T-cell (primary cell): Measurements from ENCODE around the gene CDKN2B-AS1. TPM values are rescaled to one million over a fixed set of nuclear protein-coding genes. Genes with fewer than 3 reads are reported as not detected.
"Not testable (repeated sequence)": the region's sequence is repeated elsewhere in the genome, so short reads cannot be mapped to it uniquely, and the experiment has no call there.

Experiments
- ATAC-seq, 4 experiments: fragments of 200-7000 bp in 3 of 4; fragments of 150-1000 bp in 1 of 4; cut with Tn5 transposase; replicated peaks in 1 of 4; 1 replicate in 3 of 4; 2 replicates in 1 of 4; pipeline ENCODE4 v1.10.0; 2021; ENCODE audit warnings: moderate library complexity in 3 of 4, mild to moderate bottlenecking in 2 of 4, moderate number of reproducible peaks in 1 of 4
- CTCF ChIA-PET, 2 donors: fragments of 300-600 bp; sonication (Branson Sonifier 250); formaldehyde crosslinking; loops; one replicate each; lab custom pipeline; 2022; ENCODE audit warnings: antibody characterized with exemption in 2 of 2; lab: Charles Lee
- POLR2A ChIA-PET, 2 donors: fragments of 300-600 bp; sonication (Branson Sonifier 250); formaldehyde crosslinking; loops; one replicate each; lab custom pipeline; 2022; ENCODE audit warnings: antibody characterized with exemption in 2 of 2; lab: Charles Lee
- DNase-seq, 35 experiments: peaks; one replicate each; pipeline versions ENCODE4 v3.0.0 to v3.0.0-alpha.2; 2013 to 2023
- H3K27ac ChIP-seq: one replicate; pipeline ENCODE4 v1.5.1; 2013; ENCODE audit warnings: low read length
- H3K27me3 ChIP-seq, 2 experiments: replicated peaks in 1 of 2; 1 replicate in 1 of 2; 2 replicates in 1 of 2; pipeline versions ENCODE4 v1.6.1 to v1.7.0; 2013; ENCODE audit warnings: low read length in 1 of 2, mixed read lengths in 1 of 2; ENCODE audit not compliant: control insufficient read depth in 2 of 2, insufficient read depth in 2 of 2; ENCODE audit errors: extremely low read depth in 1 of 2
- H3K36me3 ChIP-seq, 2 donors: 1 replicate in 1 of 2; 2 replicates in 1 of 2; pipeline versions ENCODE4 v1.6.1 to v1.7.0; 2013; ENCODE audit warnings: low read length in 1 of 2; ENCODE audit not compliant: control insufficient read depth in 2 of 2, insufficient read depth in 1 of 2; ENCODE audit errors: extremely low read depth in 1 of 2
- H3K4me1 ChIP-seq, 2 experiments: 1 replicate in 1 of 2; 2 replicates in 1 of 2; pipeline versions ENCODE4 v1.6.1 to v1.7.0; 2013; ENCODE audit warnings: low read length in 2 of 2, mixed read lengths in 1 of 2; ENCODE audit not compliant: insufficient read depth in 2 of 2, control insufficient read depth in 1 of 2; ENCODE audit errors: extremely low read depth in 1 of 2
- H3K4me3 ChIP-seq, 2 donors: 1 replicate in 1 of 2; 2 replicates in 1 of 2; pipeline versions ENCODE4 v1.5.1 to v1.7.0; 2013; ENCODE audit warnings: mild to moderate bottlenecking in 2 of 2, low read length in 1 of 2, moderate library complexity in 1 of 2; ENCODE audit not compliant: control insufficient read depth in 1 of 2; ENCODE audit errors: extremely low read depth in 1 of 2
- H3K9me3 ChIP-seq: 2 replicates; pipeline ENCODE4 v1.7.0; 2013
- H3K27ac Mint-ChIP-seq, 2 donors: one replicate each; pipeline ENCODE4 v1.8.0; 2020 to 2021; ENCODE audit warnings: mild to moderate bottlenecking in 2 of 2, mixed read lengths in 2 of 2
- H3K27me3 Mint-ChIP-seq, 2 donors: one replicate each; pipeline ENCODE4 v1.8.0; 2021 to 2022; ENCODE audit warnings: mixed read lengths in 2 of 2
- H3K36me3 Mint-ChIP-seq: one replicate; pipeline ENCODE4 v1.8.0; 2021; ENCODE audit warnings: mixed read lengths
- H3K4me1 Mint-ChIP-seq, 3 donors: one replicate each; pipeline ENCODE4 v1.8.0; 2020 to 2022; ENCODE audit warnings: mixed read lengths in 3 of 3, mild to moderate bottlenecking in 1 of 3
- H3K4me3 Mint-ChIP-seq, 3 donors: one replicate each; pipeline ENCODE4 v1.8.0; 2020 to 2022; ENCODE audit warnings: mild to moderate bottlenecking in 3 of 3, mixed read lengths in 3 of 3, moderate library complexity in 3 of 3
- H3K9me3 Mint-ChIP-seq, 3 donors: one replicate each; pipeline ENCODE4 v1.8.0; 2020 to 2022; ENCODE audit warnings: mixed read lengths in 3 of 3
- WGBS: methylation state at CpG from one replicate; pipeline ENCODE4 v1.1.5; 2013; ENCODE audit warnings: missing lambda C conversion rate; ENCODE audit not compliant: insufficient coverage; 5-methylcytosine and 5-hydroxymethylcytosine counted together
- total RNA-seq, 35 experiments: library from RNA in 6 of 35; stranded (reverse) in 6 of 35; fragments of 120-200 nt in 1 of 35; gene quantifications; one replicate each; pipeline versions ENCODE4 v1.2.1 to v1.2.4 and lab custom pipeline; 2013 to 2026

CDKN2B-AS1 gene
- total RNA-seq, 5 donors from 2014 or later (not counting 1 experiment from before 2014, with no cell fraction given), result 1.1 to 1.5 (median 1.4) TPM

- Histone ChIP-seq H3K36me3 (no peaks in the 10 kb centered on the region), H3K9me3 (no peaks in the 10 kb centered on the region), H3K4me1 (peaks cover 0 to 28% of the 10 kb centered on the region in 2 experiments), H3K27ac (no peak overlapping the region), H3K27me3 (no peaks in the 10 kb centered on the region), H3K4me3 (no peak overlapping the region)
- Mint-ChIP-seq H3K4me1 (peaks cover 28 to 35% (median 33%) of the 10 kb centered on the region in 3 donors), H3K9me3 (no peaks in the 10 kb centered on the region), H3K27ac (no peak overlapping the region), H3K36me3 (peaks cover 5% of the 10 kb centered on the region), H3K27me3 (no peaks in the 10 kb centered on the region), H3K4me3 (no peak overlapping the region)
- no peak for ATAC-seq
- DNase-seq, result no peak
- ChIA-PET POLR2A (no interaction called here), CTCF (no interaction called here)
- WGBS, result no CpG with 5 or more reads among the region's 3 CpGs
Observed at GRCh38 chr9:22054076-22054475, 59.5 kb downstream of the CDKN2B-AS1 start.

DNA sequence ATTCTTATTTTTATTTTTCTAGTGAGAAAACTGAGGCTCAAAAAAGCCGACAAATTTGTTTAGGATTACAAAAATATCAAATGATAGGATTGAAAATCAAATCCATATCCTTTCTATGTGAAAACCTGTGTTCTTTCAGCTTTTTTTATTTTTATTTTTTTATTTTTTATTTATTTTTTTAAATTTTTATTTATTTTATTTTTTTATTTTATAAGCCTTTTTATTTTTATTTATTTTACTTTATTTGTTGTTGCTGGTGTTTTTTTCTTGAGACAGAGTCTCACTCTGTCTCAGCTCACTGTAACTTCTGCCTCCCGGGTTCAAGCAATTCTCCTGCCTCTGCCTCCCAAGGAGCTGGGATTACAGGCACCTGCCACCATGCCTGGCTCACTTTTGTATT lies 59.9 kb downstream of the CDKN2B-AS1 start:
- H3K4me3 Mint-ChIP-seq, result no peak overlapping the region
- Histone ChIP-seq H3K27ac (no peak overlapping the region), H3K36me3 (no peaks in the 10 kb centered on the region), H3K4me3 (no peak overlapping the region), H3K27me3 (no peaks in the 10 kb centered on the region), H3K4me1 (peaks cover 0 to 28% of the 10 kb centered on the region in 2 experiments), H3K9me3 (no peaks in the 10 kb centered on the region)
- no peak for ATAC-seq
- no peaks in the 10 kb centered on the region for H3K27me3 Mint-ChIP-seq
- no peak overlapping the region for H3K27ac Mint-ChIP-seq
- peaks cover 28 to 35% (median 33%) of the 10 kb centered on the region in 3 donors for H3K4me1 Mint-ChIP-seq
- whole genome bisulfite sequencing, result no CpG with 5 or more reads among the region's 2 CpGs
- no peak for DNase-seq
- ChIA-PET CTCF (interaction anchor here in 1 of 2 donors (1.4 kb wide), 1 partner anchor 11 kb away, joined by 3 read pairs; no protein-coding TSS in a partner anchor), POLR2A (no interaction called here)
- H3K9me3 Mint-ChIP-seq, result no peaks in the 10 kb centered on the region
- H3K36me3 Mint-ChIP-seq, result peaks cover 5% of the 10 kb centered on the region

DNA sequence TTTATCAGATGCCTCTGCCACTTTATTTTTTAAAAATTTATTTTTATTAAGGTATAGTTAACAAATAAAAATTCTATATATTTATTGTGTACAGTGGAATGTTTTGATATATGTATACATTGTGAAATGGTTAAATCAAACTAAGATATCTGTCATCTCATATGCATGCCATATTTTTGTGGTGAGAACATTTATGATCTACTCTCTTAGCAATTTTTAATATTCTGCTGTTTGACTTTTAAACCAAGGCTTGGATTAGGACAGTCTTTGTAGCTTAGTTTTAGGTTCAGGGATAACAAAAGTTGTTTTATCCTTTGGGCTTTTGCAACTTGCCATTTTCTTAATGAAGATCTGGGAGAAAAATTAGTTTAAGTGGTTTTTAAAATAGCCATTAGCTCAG lies 60.5 kb downstream of the CDKN2B-AS1 start:
- peaks cover 0 to 28% of the 10 kb centered on the region in 2 experiments for H3K4me1 ChIP-seq
- POLR2A ChIA-PET, result no interaction called here
- no peak overlapping the region for H3K27ac ChIP-seq
- H3K4me3 ChIP-seq, result no peak overlapping the region
- CTCF ChIA-PET, result interaction anchor here in 1 of 2 donors (1.4 kb wide), 1 partner anchor 11 kb away, joined by 3 read pairs; no protein-coding TSS in a partner anchor
- H3K27me3 ChIP-seq, result no peaks in the 10 kb centered on the region
- Mint-ChIP-seq H3K4me3 (no peak overlapping the region), H3K27ac (no peak overlapping the region), H3K27me3 (no peaks in the 10 kb centered on the region), H3K4me1 (peaks cover 28 to 35% (median 33%) of the 10 kb centered on the region in 3 donors), H3K36me3 (peaks cover 5% of the 10 kb centered on the region), H3K9me3 (no peaks in the 10 kb centered on the region)
- H3K36me3 ChIP-seq, result no peaks in the 10 kb centered on the region
- DNase-seq (no peak), ATAC-seq (no peak)
- no peaks in the 10 kb centered on the region for H3K9me3 ChIP-seq

DNA sequence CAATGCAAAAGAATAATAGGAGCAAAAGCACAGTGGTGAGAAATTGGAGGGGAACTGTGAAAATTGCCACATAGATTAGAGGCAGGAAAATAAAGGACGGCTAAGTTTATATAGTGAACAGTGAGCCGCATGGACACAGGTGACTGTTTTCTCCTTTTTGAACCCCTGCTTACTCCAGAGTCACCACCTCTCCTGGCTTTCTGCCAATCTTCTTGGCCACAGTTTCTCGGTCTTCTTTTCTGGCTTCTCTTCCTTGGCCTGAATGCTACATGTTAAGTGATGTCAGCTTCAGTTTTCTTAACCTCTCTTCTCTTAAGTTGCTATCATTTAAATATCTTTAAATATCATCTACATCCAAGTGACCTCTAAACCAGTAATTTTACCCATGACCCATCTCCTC lies 61.8 kb downstream of the CDKN2B-AS1 start:
- no peaks in the 10 kb centered on the region for H3K27me3 ChIP-seq
- ATAC-seq (no peak), DNase-seq (no peak)
- Mint-ChIP-seq H3K27me3 (no peaks in the 10 kb centered on the region), H3K27ac (no peak overlapping the region), H3K4me3 (no peak overlapping the region), H3K4me1 (peaks cover 18 to 25% (median 24%) of the 10 kb centered on the region in 3 donors), H3K36me3 (peaks cover 5% of the 10 kb centered on the region), H3K9me3 (no peaks in the 10 kb centered on the region)
- POLR2A ChIA-PET, result no interaction called here
- H3K27ac ChIP-seq, result no peak overlapping the region
- no CpG with 5 or more reads among the region's 3 CpGs for WGBS
- H3K36me3 ChIP-seq, result no peaks in the 10 kb centered on the region
- CTCF ChIA-PET, result interaction anchor here in 1 of 2 donors (0.9 kb wide), 1 partner anchor 11 kb away, joined by 4 read pairs; no protein-coding TSS in a partner anchor
- no peak overlapping the region for H3K4me3 ChIP-seq
- no peaks in the 10 kb centered on the region for H3K9me3 ChIP-seq
- H3K4me1 ChIP-seq, result peaks cover 0 to 17% of the 10 kb centered on the region in 2 experiments

DNA sequence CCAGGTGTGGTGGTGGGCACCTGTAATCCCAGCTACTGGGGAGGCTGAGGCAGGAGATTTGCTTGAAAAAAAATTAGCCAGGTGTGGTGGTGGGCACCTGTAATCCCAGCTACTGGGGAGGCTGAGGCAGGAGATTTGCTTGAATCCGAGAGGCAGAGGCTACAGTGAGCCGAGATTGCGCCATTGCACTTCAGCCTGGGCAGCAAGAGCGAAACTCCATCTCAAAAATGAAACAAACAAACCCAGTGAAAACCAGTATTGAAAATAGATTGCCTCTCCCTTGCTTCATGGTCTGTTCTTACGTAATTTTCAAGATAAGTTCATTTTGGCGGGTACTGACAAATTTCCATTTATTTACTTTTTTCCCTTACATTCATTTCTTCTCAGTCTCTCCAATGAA lies 63.4 kb downstream of the CDKN2B-AS1 start:
- WGBS, result 100% methylated on average over 2 of the region's 6 CpGs
- H3K27ac ChIP-seq, H3K9me3 Mint-ChIP-seq, H3K27ac Mint-ChIP-seq, H3K4me3 ChIP-seq, DNase-seq, CTCF ChIA-PET, H3K36me3 Mint-ChIP-seq, H3K4me3 Mint-ChIP-seq, H3K9me3 ChIP-seq, ATAC-seq, H3K36me3 ChIP-seq, H3K27me3 Mint-ChIP-seq, H3K4me1 ChIP-seq, H3K27me3 ChIP-seq: not testable (repeated sequence)
- H3K4me1 Mint-ChIP-seq, result peaks cover 2 to 14% (median 13%) of the 10 kb centered on the region in 3 donors
- POLR2A ChIA-PET, result interaction anchor here in 1 of 2 donors (0.6 kb wide), 1 partner anchor 20 kb away, joined by 4 read pairs; no protein-coding TSS in a partner anchor

- Histone ChIP-seq H3K9me3 (no peaks in the 10 kb centered on the region), H3K27ac (no peak overlapping the region), H3K4me1 (peaks cover 0 to 14% of the 10 kb centered on the region in 2 experiments), H3K36me3 (no peaks in the 10 kb centered on the region), H3K4me3 (no peak overlapping the region), H3K27me3 (no peaks in the 10 kb centered on the region)
- DNase-seq (no peak), ATAC-seq (no peak)
- H3K9me3 Mint-ChIP-seq, result peaks cover 0 to 3% (median 0%) of the 10 kb centered on the region in 3 donors
- no peak overlapping the region for H3K4me3 Mint-ChIP-seq
- ChIA-PET POLR2A (no interaction called here), CTCF (no interaction called here)
- peaks cover 5% of the 10 kb centered on the region for H3K36me3 Mint-ChIP-seq
- no peaks in the 10 kb centered on the region for H3K27me3 Mint-ChIP-seq
- peaks cover 19 to 35% (median 31%) of the 10 kb centered on the region in 3 donors for H3K4me1 Mint-ChIP-seq
- H3K27ac Mint-ChIP-seq, result no peak overlapping the region
- no CpG with 5 or more reads among the region's 4 CpGs for WGBS
Observed at GRCh38 chr9:22060831-22061383, 66.3 kb downstream of the CDKN2B-AS1 start.
